K562 (cell line): ENCODE data around the gene NEU1. TPM values are rescaled to one million over a fixed set of nuclear protein-coding genes. Genes with fewer than 3 reads are reported as not detected.

ENCODE experiments used
- BRF1 ChIP-seq: IDR thresholded peaks from 3 replicates; pipeline ENCODE4 v1.6.1; 2011; ENCODE audit warnings: borderline replicate concordance, mild to moderate bottlenecking; ENCODE audit not compliant: insufficient read length; ENCODE audit errors: extremely low read depth
- EGR1 ChIP-seq: fragments of 450-650 bp; conservative IDR thresholded peaks from 2 replicates; pipeline ENCODE4 v1.6.1; 2017; ENCODE audit warnings: mild to moderate bottlenecking
- GTF2B ChIP-seq: IDR thresholded peaks from 2 replicates; pipeline ENCODE4 v1.6.1; 2011; ENCODE audit not compliant: insufficient read length; ENCODE audit errors: extremely low read depth
- HOMEZ ChIP-seq: fragments of 250-450 bp; sonication (Bioruptor Pico); IDR thresholded peaks from 2 replicates; pipeline ENCODE4 v1.4.0; 2020; ENCODE audit warnings: mild to moderate bottlenecking, moderate library complexity
- JUND ChIP-seq, 2 experiments: IDR thresholded peaks; 2 replicates in 1 of 2; 3 replicates in 1 of 2; pipeline ENCODE4 v1.6.1; 2011; ENCODE audit warnings: borderline replicate concordance in 2 of 2, low read depth in 2 of 2, low read length in 2 of 2, improper control_type of control experiment in 1 of 2, missing biosample characterization in 1 of 2, missing genetic modification characterization in 1 of 2, missing genetic modification reagents in 1 of 2
- KHSRP ChIP-seq: fragments of 450-650 bp; IDR thresholded peaks from 2 replicates; pipeline ENCODE4 v1.6.1; 2017
- NR4A1 ChIP-seq, 2 experiments: fragments of 250-450 bp in 1 of 2; fragments of 450-650 bp in 1 of 2; sonication (Bioruptor Pico) in 1 of 2; IDR thresholded peaks; 2 replicates each; pipeline versions ENCODE4 v1.4.0 to v1.6.1; 2016 to 2020; ENCODE audit warnings: mild to moderate bottlenecking in 2 of 2, missing compliant biosample characterization in 1 of 2, missing genetic modification characterization in 1 of 2, moderate library complexity in 1 of 2
- PRDM10 ChIP-seq: fragments of 450-650 bp; IDR thresholded peaks from 2 replicates; pipeline ENCODE4 v1.6.1; 2018; ENCODE audit not compliant: partially characterized antibody
- RFX1 ChIP-seq: fragments of 450-650 bp; IDR thresholded peaks from 2 replicates; pipeline ENCODE4 v1.6.1; 2016; ENCODE audit warnings: mild to moderate bottlenecking, moderate library complexity
- RNF219 ChIP-seq: fragments of 250-450 bp; sonication (Bioruptor Pico); IDR thresholded peaks from 2 replicates; pipeline ENCODE4 v1.5.0; 2022; ENCODE audit warnings: mild to moderate bottlenecking
- SMC3 ChIP-seq: conservative IDR thresholded peaks from 2 replicates; pipeline ENCODE4 v1.6.1; 2011; ENCODE audit warnings: low read depth, low read length, improper control_type of control experiment; ENCODE audit not compliant: insufficient read depth
- ZBTB5 ChIP-seq: fragments of 450-650 bp; IDR thresholded peaks from 2 replicates; pipeline ENCODE4 v1.6.1; 2017; ENCODE audit warnings: antibody characterized with exemption
- ZNF134 ChIP-seq: fragments of 250-450 bp; sonication (Bioruptor Pico); conservative IDR thresholded peaks from 2 replicates; pipeline ENCODE4 v1.4.0; 2020
- ZNF707 ChIP-seq: fragments of 250-450 bp; sonication (Bioruptor Pico); conservative IDR thresholded peaks from 2 replicates; pipeline ENCODE4 v1.8.0; 2022; ENCODE audit warnings: inconsistent platforms, mild to moderate bottlenecking, moderate library complexity
- polyA plus RNA-seq, 8 experiments: library from polyadenylated mRNA; depleted of rRNA in 4 of 8; stranded (reverse) in 5 of 8; unstranded in 3 of 8; fragments of >200 nt; fragmentation: Nextera tagmentation in 2 of 8; fragmentation: Illumina TruSeq in 1 of 8; extraction: Ambion mirVana in 2 of 8; extraction: Trizol in 1 of 8; gene quantifications; 2 replicates each; pipeline versions ENCODE4 v1.2.1 to v1.2.3, GENCODE V29; 2011 to 2014; ENCODE audit warnings: inconsistent platforms in 1 of 8, missing spikeins in 1 of 8
- total RNA-seq, 7 experiments: library from RNA; depleted of rRNA in 6 of 7; stranded (reverse); fragments of >200 nt in 6 of 7; fragmentation: Illumina TruSeq in 2 of 7; extraction: Trizol in 2 of 7; gene quantifications; 2 replicates each; pipeline versions ENCODE4 v1.2.1 to v1.2.3, GENCODE V29; 2011 to 2021; ENCODE audit warnings: low replicate concordance in 1 of 7

NEU1 gene
- total and polyA plus RNA-seq, 9 of the 15 experiments (the other 6 are each of a cell fraction or from before 2014, with no cell fraction given): 14.8 to 67.8 (median 51.0) TPM

- TF ChIP-seq ZNF707 (CRISPR knock-in tag) (no peak), KHSRP (no peak), EGR1 (no peak; the same call in none of the 2 replicates), SMC3 (0 out of 2 replicates have a peak, but pooled peaks have one; percentile 6), BRF1 (no peak), GTF2B (peak; percentile 98), RFX1 (no peak), JUND (IDR thresholded peaks at IDR 0.05; ENCODE audit: borderline replicate concordance, low read depth, low read length) (peak; percentile 58), JUND (tag; IDR thresholded peaks at IDR 0.05; ENCODE audit: borderline replicate concordance, low read depth, low read length) (no peak), ZNF134 (CRISPR knock-in tag) (no peak; the same call in 1 of the 2 replicates), PRDM10 (no peak), HOMEZ (CRISPR knock-in tag) (no peak), NR4A1 (CRISPR knock-in tag; IDR thresholded peaks at IDR 0.05) (peak; percentile 97), NR4A1 (tag; IDR thresholded peaks at IDR 0.05) (no peak), RNF219 (CRISPR knock-in tag) (peak; percentile 43; the same call in 1 of the 2 replicates), ZBTB5 (peak; percentile 14; the same call in 1 of the 2 replicates)
Measured at GRCh38 chr6:31815025-31815838, 47.4 kb downstream of the NEU1 start, which contains the start of the genes HSPA1A and HSPA1L (continued).
